DOHH2 (cell line): ENCODE measurements around the gene ANKRD55.

Source experiments
- EZH2phosphoT487 ChIP-seq: fragments of 200-600 bp; sonication (generic); IDR thresholded peaks from 2 replicates; pipeline ENCODE4 v1.6.1; 2017; ENCODE audit warnings: borderline replicate concordance, mild to moderate bottlenecking, antibody characterized with exemption, low read length, moderate library complexity, mixed read lengths
- TF ChIP-seq, protein P1 (sequence below): fragments of 200-600 bp; sonication (generic); IDR thresholded peaks from one replicate; pipeline ENCODE4 v1.5.1; 2014; ENCODE audit warnings: antibody characterized with exemption, mild to moderate bottlenecking, low read depth, low read length; ENCODE audit not compliant: poor library complexity, severe bottlenecking

GRCh38 chr5:56279979-56280378 is 46.8 kb upstream of the ANKRD55 start:
- TF ChIP-seq, protein P1, sequence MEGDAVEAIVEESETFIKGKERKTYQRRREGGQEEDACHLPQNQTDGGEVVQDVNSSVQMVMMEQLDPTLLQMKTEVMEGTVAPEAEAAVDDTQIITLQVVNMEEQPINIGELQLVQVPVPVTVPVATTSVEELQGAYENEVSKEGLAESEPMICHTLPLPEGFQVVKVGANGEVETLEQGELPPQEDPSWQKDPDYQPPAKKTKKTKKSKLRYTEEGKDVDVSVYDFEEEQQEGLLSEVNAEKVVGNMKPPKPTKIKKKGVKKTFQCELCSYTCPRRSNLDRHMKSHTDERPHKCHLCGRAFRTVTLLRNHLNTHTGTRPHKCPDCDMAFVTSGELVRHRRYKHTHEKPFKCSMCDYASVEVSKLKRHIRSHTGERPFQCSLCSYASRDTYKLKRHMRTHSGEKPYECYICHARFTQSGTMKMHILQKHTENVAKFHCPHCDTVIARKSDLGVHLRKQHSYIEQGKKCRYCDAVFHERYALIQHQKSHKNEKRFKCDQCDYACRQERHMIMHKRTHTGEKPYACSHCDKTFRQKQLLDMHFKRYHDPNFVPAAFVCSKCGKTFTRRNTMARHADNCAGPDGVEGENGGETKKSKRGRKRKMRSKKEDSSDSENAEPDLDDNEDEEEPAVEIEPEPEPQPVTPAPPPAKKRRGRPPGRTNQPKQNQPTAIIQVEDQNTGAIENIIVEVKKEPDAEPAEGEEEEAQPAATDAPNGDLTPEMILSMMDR: no peak
- no peak for TF ChIP-seq EZH2phosphoT487
